SK-N-SH (cell line): ENCODE results near the gene PRIM1.
"Not testable (repeated sequence)": the region's sequence is repeated elsewhere in the genome, so short reads cannot be mapped to it uniquely, and the experiment has no call there.

Experiments used
- CTCF ChIP-seq: fragments of 200-600 bp; sonication (generic); IDR thresholded peaks from 2 replicates; pipeline ENCODE4 v1.6.1; 2017; ENCODE audit warnings: antibody characterized with exemption, mild to moderate bottlenecking, moderate library complexity
- GABPA ChIP-seq: IDR thresholded peaks from 2 replicates; pipeline ENCODE4 v1.4.0; 2012; ENCODE audit warnings: low read depth, mild to moderate bottlenecking
- SIN3A ChIP-seq: IDR thresholded peaks from 2 replicates; pipeline ENCODE4 v1.6.1; 2012; ENCODE audit warnings: low read depth, mild to moderate bottlenecking, low read length, moderate library complexity, borderline replicate concordance
- TF ChIP-seq, protein P1 (sequence below): IDR thresholded peaks from 2 replicates; pipeline ENCODE4 v1.4.0; 2012; ENCODE audit warnings: low read depth, borderline replicate concordance
- TF ChIP-seq, protein P2 (sequence below): fragments of 150-350 bp; IDR thresholded peaks from 2 replicates; pipeline ENCODE4 v1.6.1; 2017; ENCODE audit warnings: antibody characterized with exemption, low read length, low read depth, borderline replicate concordance

GRCh38 chr12:56799345-56799744, 47.2 kb upstream of the PRIM1 start:
- TF ChIP-seq GABPA, CTCF, SIN3A: not testable (repeated sequence)
- TF ChIP-seq, protein P1, sequence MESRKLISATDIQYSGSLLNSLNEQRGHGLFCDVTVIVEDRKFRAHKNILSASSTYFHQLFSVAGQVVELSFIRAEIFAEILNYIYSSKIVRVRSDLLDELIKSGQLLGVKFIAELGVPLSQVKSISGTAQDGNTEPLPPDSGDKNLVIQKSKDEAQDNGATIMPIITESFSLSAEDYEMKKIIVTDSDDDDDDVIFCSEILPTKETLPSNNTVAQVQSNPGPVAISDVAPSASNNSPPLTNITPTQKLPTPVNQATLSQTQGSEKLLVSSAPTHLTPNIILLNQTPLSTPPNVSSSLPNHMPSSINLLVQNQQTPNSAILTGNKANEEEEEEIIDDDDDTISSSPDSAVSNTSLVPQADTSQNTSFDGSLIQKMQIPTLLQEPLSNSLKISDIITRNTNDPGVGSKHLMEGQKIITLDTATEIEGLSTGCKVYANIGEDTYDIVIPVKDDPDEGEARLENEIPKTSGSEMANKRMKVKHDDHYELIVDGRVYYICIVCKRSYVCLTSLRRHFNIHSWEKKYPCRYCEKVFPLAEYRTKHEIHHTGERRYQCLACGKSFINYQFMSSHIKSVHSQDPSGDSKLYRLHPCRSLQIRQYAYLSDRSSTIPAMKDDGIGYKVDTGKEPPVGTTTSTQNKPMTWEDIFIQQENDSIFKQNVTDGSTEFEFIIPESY: not testable (repeated sequence)
- TF ChIP-seq, protein P2, sequence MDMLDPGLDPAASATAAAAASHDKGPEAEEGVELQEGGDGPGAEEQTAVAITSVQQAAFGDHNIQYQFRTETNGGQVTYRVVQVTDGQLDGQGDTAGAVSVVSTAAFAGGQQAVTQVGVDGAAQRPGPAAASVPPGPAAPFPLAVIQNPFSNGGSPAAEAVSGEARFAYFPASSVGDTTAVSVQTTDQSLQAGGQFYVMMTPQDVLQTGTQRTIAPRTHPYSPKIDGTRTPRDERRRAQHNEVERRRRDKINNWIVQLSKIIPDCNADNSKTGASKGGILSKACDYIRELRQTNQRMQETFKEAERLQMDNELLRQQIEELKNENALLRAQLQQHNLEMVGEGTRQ: not testable (repeated sequence)
